GM21447 (cell line): ENCODE results near the gene FCHO1.

Experiments
- ATAC-seq: cut with Tn5 transposase; IDR thresholded peaks from one replicate; pipeline ENCODE4 v1.9.1; 2021; ENCODE audit not compliant: unreplicated experiment

Gene FCHO1, protein sequence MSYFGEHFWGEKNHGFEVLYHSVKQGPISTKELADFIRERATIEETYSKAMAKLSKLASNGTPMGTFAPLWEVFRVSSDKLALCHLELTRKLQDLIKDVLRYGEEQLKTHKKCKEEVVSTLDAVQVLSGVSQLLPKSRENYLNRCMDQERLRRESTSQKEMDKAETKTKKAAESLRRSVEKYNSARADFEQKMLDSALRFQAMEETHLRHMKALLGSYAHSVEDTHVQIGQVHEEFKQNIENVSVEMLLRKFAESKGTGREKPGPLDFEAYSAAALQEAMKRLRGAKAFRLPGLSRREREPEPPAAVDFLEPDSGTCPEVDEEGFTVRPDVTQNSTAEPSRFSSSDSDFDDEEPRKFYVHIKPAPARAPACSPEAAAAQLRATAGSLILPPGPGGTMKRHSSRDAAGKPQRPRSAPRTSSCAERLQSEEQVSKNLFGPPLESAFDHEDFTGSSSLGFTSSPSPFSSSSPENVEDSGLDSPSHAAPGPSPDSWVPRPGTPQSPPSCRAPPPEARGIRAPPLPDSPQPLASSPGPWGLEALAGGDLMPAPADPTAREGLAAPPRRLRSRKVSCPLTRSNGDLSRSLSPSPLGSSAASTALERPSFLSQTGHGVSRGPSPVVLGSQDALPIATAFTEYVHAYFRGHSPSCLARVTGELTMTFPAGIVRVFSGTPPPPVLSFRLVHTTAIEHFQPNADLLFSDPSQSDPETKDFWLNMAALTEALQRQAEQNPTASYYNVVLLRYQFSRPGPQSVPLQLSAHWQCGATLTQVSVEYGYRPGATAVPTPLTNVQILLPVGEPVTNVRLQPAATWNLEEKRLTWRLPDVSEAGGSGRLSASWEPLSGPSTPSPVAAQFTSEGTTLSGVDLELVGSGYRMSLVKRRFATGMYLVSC

DNA sequence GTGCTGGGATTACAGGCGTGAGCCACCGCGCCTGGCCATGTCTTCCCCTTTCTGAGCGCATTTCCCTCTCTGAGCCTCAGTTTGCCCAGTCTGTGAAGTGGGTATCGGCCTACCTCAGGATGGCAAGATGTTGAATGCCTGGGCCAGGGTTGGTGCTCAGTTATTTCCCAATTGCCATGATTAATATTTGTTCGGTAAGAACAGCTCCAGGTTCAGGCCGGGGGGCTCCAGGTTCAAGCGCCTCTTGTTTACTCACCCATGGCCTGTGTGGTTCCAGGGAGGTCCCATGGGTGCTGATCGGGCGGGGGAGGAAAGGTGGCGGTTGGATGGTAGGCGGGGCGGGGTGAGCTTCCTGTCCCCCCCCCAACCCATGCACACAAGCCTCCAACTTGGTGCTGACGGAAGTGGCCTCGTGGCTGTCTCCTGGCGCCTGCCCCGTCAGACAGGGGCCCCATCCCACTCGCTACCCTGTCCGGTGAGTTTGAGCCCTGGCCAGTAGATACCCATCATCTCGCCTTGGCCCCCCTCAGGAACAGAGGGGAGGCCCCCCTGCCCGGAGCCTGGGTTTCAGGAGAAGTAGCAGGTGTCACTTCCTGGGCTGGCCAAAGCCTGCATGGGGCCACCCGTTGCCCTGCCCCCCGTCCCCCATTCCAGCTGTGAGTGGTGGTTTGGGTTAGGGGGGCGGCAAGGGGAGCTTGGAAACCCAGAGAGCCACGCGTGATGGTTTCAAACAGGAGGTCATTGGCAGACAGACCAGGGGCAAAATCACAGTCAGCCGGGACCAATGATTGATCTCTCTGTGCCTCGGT, at the start of gene FCHO1:
FCHO1 (plus strand) TSS at position 375 of the 809 bp plus-strand sequence. CDS start 3,688 bp downstream, outside the sequence.
- ATAC-seq: peak; percentile 43

DNA sequence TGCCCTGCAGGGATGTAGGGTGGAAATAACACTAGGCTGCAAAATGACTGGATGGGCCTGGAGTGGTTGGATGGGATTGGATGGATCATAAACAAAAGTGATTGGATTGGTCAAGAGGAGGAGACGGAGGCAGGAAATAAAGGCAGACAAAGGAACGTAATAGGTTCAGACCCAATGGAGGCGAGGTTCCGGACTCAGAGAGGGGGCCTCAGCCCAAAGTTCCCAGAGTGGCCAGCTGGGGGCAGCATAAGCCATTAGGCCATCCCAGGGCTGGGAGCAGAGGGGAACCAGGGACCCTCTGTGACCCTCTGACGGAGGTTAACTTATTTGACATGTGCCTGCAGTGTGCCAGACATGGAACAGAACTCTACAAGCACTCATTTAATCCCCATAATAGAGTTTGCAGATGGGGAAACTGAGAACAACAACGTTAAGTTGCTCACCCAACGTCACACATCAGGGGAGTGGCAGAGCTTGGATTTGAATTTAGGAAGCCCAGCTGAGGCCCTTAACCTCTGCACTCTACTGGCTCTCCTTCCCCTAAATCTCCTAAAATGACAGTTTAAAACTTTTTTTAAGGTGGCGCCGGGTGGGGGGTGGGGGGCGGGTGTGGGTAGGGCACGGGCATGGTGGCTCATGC, 47.3 kb upstream of the FCHO1 start:
- no peak for ATAC-seq

DNA sequence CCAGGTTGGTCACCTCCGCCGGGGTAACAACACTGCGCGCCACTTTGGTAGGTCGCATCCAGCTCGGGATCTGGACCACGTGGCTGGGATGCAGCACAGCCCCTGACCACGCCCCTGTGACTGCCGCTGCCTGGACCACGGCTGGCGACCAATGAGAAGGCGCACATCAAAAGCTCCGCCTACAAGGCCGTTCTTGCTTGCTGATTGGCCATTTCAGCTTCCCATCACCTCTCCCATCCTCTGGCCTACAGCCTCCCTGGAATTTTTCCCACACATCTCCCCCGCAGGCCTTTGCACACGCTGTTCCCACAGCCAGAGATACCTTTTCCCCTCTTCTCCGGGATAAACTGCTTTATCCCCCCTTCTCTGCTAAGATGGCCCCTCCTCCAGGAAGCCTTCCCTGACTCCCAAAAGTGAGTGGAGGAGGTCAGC, 44.5 kb upstream of the FCHO1 start:
- ATAC-seq: no peak

DNA sequence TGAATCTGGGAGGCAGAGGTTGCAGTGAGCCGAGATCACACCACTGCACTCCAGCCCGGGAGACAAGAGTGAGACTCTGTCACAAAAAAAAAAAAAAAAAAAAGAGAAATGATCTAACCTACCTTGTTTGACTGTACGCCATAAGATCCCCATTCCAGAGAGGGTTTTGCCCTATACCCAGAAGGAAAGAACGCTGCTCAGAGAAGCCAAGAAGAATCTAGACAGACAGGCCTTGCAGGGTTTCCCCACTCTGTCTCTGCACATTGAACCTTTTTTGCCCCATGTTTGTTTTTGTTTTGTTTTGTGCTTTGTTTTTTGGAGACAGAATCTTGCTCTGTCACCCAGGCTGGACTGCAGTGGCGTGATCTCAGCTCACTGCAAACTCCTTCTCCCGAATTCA, 39.4 kb upstream of the FCHO1 start:
- no peak for ATAC-seq

DNA sequence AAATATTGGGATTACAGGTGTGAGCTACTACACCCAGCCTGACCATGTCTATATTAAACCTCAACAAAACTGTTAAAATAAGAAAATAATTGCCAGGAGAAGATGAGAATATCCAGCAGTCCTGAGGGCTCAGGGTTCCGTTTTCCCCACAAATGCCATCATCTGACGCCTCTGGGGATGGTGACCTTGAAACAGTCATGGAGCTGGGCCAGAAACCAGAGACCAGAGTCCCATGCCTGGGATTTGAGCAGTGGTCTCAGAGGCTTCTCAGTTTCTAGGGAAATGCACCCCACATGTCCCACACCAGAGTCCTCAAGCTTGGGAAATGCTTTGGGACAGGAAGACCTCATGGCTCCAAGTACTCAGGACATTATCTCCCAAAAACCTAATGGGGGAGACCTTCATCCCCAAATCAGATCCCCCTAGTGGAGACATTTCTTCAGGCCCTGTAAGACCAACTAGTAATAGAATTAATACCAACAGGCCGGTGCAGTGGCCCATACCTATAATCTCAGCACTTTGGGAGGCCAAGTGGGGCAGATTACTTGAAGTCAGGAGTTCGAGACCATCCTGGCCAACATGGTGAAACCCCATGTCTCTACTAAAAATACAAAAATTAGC, 34.9 kb upstream of the FCHO1 start:
- ATAC-seq: no peak

DNA sequence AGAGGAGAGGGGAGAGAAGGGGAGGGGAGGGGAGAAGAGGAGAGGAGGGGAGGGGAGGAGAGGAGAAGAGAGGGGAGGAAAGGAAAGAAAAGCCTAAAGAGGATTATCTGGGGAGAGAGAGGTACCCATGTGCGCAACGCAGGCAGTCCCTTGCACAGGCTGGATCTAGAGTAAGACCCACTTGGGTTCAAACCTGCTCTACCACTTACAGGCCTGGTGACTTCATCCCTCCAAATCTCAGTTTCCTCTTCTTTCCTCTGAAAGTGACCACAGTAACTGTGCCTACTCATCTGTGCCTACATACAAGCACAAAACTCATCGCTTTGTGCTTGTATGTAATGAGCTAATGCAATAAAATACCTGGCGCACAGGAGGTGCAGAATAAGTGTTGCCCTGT, 32.7 kb upstream of the FCHO1 start:
- ATAC-seq: no peak

DNA sequence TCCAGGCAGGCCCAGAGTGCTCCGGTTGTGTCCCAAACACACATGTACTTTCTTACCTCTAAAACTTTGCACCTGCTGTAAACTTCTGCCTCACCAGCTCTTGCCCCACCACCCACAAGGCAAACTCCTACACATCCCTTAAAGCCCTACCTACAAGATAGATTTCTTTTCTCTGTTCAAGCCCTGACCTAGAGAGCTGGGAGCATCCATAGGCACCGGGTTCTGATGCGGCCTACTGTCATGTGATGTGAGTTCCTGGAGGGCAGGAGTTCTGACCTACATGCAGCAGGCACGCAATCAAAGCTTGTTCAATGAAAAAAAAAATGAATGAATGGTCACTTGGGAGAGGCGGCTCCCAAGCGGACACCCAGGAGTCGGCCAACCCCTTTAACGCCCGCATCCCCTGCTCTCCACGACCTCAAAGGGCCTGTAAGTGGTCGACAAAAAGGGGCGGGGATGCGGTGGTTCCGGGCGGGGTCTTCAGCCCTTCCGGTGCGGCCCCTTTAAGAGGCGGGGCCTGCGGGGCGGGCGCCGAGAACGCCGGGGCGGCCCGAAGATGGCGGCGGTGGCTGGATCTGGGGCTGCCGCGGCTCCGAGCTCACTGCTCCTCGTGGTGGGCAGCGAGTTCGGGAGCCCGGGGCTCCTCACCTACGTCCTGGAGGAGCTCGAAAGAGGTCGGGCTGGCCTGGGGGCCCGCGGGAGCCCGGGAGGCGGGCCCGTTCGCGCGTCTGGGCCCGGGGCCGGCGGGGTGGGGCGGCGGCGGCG, 32.1 kb upstream of the FCHO1 start, which contains the start of gene MAP1S:
MAP1S (plus strand) TSS at position 534 of the 765 bp plus-strand sequence; CDS start at position 557, 23 bp downstream.
- ATAC-seq: peak; percentile 69

DNA sequence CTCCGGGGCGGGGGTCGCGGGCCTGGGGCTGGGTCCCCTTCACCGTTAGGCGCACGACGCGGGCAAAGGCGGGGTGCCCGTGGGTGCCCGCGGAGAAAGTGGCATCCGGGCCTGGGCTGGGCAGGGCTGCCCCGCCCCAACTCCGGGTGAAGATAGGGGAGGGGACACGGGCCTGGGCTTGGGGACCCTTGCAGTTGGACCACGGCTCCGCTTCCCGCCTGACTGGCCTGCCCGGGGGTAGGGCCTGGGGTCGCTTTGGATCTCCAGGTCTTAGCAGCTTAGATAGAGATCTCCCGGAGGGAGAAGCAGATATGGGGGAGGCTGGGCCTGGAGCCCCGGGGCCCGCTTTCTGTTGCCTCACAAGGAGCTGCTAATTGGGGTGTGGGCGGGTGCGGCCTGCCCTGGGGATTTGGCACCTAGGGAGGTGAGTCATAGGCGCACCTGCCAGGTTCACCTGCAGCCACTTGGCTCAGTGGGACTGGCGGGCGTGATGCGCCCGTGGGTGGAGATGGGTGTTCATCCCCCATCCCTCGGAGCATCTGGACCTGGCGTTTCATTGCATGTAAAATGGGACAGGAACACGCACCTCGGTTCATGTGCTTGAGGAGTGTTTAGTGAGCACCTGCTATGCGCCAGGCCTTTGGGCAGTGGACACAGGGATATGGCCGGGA, 31.4 kb upstream of the FCHO1 start:
- ATAC-seq: peak; percentile 10

DNA sequence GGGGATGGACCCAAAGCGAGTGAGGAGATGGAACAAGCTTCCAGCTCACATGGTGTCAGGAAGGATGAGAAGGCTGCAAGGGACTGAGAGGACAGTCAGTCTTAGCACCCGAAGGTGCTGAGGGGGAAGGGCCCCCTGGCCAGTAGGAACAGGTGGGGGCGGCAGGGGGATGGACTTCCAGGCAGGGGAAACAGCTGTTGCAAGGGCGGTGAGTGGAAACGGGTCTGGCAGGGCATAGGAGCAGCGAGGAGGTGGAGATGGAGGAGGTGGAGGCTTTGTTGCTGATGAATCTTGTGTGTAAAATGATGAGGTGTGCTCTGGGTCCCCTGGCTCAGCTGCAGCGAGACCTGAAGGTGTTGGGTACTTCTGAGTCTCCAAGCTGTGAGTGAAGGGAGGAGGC, 30.8 kb upstream of the FCHO1 start:
- no peak for ATAC-seq

DNA sequence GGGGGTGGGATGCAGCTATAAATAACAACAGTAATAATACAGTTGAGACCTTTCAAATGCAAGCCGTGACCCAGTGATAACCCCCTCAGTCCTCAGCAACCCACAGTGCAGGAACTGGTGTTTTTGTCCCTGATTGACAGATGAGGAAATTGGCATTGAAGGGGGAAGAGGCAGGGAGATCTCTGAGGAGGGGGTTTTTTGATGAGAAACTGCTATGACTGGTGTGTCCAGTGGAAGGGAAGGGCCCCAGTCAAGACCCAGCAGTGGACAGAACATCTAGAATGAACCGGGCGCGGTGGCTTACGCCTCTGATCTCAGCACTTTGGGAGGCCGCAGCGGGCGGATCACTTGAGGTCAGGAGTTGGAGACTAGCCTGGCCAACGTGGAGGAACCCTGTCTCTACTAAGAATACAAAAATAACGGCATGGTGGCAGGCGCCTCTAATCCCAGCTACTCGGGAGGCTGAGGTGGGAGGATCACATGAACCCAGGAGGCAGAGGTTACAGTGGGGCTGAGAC, 30.1 kb upstream of the FCHO1 start:
- no peak for ATAC-seq

DNA sequence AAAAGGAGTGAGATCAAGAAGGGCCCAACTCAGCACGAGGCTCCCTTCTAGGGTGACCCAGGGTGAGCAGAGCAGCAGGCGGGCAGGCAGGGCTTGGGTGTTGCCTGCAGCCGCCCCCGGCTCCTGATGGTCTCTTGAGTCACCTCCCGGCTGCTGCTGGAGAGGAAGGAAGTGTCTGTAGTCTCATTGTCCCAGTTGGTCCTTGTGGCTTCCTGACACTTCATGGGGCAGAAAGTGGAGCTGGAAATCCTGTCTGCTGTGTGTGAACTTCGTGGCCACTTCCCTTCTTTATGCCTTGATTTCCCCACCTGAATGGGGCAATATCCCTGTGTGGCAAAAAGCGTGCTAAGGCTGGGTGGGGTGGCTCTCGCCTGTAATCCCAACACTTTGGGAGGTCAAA, 29.5 kb upstream of the FCHO1 start:
- ATAC-seq: no peak

DNA sequence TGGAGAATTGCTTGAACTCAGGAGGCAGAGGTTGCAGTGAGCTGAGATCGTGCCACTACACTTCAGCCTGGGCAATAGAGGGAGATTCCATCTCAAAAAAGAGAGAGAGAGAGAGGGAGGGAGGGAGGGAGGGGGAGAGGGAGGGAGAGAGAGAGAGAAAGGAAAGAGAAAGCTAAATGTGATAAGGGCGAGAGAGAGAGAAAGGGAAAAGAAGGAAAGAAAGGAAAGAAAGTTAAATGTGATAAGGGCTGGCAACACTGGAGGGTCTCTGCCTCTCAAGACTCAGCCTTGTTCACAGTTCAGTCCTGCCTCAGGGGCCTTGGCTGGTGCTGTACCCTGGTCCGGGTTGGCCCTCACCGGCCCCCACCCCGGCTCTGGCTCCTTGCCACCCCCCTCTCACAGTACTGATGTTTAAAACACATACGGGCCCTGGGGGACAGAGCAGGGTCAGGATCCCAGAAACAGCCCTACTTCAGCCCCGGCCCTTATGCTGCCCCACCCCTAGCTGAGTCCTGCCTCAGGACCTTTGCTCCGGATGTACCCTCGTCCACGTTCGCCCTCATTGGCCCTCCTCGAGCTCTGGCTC, 28.5 kb upstream of the FCHO1 start:
- no peak for ATAC-seq

DNA sequence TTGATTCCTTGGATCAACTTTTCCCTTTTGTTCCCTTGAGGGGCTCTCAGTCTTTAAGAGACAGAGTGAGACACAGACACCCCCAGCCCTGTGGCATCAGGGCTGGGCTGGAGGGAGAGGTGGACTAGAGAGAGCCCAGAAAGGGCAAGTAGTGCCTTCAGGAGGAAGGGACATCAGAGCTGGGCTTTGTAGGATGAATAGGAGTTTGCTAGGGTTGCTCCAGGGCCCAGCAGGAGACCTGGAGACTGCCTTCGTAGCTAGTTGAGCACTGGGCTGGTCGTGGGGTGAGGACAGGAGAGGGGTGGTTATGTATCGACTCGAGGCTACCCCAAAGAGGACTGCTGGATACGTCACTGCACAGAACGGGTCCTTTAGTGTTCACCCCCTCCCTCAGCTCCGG, 26.6 kb upstream of the FCHO1 start:
- ATAC-seq: no peak

DNA sequence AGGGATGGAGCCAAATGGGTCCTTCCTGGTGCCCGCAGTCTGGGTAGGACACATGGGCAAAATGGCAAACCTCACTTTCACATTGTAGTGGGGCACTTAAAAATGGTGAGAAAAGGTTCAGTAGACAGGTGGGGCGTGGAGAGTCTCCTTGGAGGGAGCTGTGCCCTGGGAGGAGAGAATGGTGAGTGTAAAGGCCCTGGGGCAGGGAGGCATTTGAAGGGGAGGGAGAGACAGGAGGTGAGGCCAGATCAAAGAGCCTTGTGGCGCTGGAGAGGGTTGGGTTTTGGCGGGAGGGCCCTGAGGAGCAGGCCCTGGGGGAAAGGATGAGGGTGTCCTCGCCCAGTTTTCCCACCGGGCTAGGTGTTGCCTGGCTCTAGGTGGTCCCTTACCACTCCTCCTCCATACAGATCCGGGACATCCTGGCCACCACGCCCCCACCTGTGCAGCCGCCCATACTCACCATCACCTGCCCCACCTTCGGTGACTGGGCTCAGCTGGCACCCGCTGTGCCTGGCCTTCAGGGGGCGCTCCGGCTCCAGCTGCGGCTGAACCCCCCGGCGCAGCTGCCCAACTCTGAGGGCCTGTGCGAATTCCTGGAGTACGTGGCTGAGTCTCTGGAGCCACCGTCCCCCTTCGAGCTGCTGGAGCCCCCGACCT, 25.7 kb upstream of the FCHO1 start:
- no peak for ATAC-seq

DNA sequence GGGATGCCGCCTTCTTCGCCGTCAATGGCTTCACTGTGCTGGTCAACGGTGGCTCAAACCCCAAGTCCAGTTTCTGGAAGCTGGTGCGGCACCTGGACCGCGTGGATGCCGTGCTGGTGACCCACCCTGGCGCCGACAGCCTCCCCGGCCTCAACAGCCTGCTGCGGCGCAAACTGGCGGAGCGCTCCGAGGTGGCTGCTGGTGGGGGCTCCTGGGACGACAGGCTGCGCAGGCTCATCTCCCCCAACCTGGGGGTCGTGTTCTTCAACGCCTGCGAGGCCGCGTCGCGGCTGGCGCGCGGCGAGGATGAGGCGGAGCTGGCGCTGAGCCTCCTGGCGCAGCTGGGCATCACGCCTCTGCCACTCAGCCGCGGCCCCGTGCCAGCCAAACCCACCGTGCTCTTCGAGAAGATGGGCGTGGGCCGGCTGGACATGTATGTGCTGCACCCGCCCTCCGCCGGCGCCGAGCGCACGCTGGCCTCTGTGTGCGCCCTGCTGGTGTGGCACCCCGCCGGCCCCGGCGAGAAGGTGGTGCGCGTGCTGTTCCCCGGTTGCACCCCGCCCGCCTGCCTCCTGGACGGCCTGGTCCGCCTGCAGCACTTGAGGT, 25.0 kb upstream of the FCHO1 start:
- ATAC-seq: no peak

DNA sequence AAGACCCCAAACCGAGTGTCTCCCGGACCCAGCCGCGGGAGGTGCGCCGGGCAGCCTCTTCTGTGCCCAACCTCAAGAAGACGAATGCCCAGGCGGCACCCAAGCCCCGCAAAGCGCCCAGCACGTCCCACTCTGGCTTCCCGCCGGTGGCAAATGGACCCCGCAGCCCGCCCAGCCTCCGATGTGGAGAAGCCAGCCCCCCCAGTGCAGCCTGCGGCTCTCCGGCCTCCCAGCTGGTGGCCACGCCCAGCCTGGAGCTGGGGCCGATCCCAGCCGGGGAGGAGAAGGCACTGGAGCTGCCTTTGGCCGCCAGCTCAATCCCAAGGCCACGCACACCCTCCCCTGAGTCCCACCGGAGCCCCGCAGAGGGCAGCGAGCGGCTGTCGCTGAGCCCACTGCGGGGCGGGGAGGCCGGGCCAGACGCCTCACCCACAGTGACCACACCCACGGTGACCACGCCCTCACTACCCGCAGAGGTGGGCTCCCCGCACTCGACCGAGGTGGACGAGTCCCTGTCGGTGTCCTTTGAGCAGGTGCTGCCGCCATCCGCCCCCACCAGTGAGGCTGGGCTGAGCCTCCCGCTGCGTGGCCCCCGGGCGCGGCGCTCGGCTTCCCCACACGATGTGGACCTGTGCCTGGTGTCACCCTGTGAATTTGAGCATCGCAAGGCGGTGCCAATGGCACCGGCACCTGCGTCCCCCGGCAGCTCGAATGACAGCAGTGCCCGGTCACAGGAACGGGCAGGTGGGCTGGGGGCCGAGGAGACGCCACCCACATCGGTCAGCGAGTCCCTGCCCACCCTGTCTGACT, 24.1 kb upstream of the FCHO1 start:
- no peak for ATAC-seq
